Adrenal gland (tissue), 5 donors: ENCODE results near the gene SLC5A10.

Experiments
- POLR2A ChIP-seq, 2 donors: fragments of 450-650 bp; IDR thresholded peaks; one replicate each; pipeline ENCODE4 v1.6.1; 2017; ENCODE audit warnings: antibody characterized with exemption in 2 of 2, mild to moderate bottlenecking in 2 of 2, moderate library complexity in 1 of 2
- TF ChIP-seq, protein P1 (sequence below), 6 experiments: fragments of 450-650 bp in 4 of 6; fragments of 200-600 bp in 2 of 6; sonication (generic) in 1 of 6; IDR thresholded peaks; 1 replicate in 5 of 6; 2 replicates in 1 of 6; pipeline versions ENCODE4 v1.5.1 to v1.8.0; 2016 to 2021; ENCODE audit warnings: antibody characterized with exemption in 6 of 6, mild to moderate bottlenecking in 2 of 6, moderate library complexity in 1 of 6
- donor health status: DM: no; HTN: no; CAD: no.

DNA sequence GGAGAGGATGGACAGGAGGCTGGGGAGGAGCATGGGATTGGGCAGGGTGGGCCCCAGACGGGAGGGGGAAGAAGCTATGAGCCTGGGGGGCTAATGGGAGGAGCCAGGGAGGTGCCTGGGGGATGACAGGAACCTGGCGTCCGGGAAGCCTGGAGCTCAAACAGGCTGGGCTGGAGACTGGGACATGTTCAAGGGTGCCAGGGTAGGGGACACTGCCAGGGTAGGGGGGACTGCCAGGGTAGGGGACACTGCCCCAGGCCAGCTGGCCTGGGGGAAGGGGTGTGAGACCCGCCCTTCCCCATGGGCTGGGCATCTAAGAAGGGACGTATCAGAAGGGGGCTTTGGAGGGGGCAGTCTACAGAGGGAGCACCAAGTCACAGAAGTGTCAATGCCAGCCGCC is 59.6 kb downstream of the SLC5A10 start:
- TF ChIP-seq, protein P1, sequence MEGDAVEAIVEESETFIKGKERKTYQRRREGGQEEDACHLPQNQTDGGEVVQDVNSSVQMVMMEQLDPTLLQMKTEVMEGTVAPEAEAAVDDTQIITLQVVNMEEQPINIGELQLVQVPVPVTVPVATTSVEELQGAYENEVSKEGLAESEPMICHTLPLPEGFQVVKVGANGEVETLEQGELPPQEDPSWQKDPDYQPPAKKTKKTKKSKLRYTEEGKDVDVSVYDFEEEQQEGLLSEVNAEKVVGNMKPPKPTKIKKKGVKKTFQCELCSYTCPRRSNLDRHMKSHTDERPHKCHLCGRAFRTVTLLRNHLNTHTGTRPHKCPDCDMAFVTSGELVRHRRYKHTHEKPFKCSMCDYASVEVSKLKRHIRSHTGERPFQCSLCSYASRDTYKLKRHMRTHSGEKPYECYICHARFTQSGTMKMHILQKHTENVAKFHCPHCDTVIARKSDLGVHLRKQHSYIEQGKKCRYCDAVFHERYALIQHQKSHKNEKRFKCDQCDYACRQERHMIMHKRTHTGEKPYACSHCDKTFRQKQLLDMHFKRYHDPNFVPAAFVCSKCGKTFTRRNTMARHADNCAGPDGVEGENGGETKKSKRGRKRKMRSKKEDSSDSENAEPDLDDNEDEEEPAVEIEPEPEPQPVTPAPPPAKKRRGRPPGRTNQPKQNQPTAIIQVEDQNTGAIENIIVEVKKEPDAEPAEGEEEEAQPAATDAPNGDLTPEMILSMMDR (IDR thresholded peaks at IDR 0.05), result no peak
- TF ChIP-seq POLR2A (IDR thresholded peaks at IDR 0.05), result no peak
